DOHH2 (cell line): ENCODE data around the gene ACTN4.

Experiments used
- EZH2phosphoT487 ChIP-seq: fragments of 200-600 bp; sonication (generic); IDR thresholded peaks from 2 replicates; pipeline ENCODE4 v1.6.1; 2017; ENCODE audit warnings: borderline replicate concordance, mild to moderate bottlenecking, antibody characterized with exemption, low read length, moderate library complexity, mixed read lengths
- TF ChIP-seq, protein P1 (sequence below): fragments of 200-600 bp; sonication (generic); IDR thresholded peaks from one replicate; pipeline ENCODE4 v1.5.1; 2014; ENCODE audit warnings: antibody characterized with exemption, mild to moderate bottlenecking, low read depth, low read length; ENCODE audit not compliant: poor library complexity, severe bottlenecking

DNA sequence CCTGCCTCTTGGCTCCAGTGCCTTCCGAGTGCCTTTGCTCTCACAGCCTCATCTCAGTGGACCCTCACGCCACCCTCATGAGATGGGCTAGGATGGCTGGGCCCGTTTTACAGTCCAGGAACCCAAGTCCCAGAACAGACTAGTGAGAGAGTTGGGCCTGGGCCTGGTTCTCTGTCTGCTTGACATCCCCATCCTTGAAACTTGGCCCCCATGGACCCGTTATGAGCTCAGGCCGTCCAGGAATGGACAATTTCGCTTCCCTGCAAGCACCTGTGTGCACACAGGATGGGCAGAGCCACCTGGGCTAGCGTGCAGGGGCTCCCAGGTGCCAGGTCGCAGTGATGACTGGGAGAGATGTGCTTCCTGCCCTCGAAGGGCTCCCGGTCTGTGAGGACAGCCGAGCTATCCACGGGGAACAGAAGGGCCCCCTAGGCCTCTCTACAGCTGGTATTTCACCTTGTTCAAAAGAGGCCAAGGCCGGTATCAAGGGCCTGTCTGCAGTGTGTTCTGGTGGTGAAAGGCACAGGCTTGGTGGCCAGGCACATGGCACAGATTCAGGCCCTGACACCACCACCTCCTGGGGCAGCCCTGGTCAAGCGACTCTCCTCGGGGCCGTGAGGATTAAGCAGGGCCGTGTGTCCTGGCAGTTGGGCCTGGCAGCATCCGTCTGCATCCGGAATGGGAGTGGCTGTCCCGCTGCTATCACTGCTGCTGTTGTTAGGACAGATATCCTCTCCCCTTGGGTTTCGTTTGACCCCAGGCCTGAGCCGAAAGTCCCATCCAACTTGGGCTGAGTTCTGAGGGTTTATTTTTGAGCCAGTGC lies 58.0 kb downstream of the ACTN4 start:
- TF ChIP-seq, protein P1, sequence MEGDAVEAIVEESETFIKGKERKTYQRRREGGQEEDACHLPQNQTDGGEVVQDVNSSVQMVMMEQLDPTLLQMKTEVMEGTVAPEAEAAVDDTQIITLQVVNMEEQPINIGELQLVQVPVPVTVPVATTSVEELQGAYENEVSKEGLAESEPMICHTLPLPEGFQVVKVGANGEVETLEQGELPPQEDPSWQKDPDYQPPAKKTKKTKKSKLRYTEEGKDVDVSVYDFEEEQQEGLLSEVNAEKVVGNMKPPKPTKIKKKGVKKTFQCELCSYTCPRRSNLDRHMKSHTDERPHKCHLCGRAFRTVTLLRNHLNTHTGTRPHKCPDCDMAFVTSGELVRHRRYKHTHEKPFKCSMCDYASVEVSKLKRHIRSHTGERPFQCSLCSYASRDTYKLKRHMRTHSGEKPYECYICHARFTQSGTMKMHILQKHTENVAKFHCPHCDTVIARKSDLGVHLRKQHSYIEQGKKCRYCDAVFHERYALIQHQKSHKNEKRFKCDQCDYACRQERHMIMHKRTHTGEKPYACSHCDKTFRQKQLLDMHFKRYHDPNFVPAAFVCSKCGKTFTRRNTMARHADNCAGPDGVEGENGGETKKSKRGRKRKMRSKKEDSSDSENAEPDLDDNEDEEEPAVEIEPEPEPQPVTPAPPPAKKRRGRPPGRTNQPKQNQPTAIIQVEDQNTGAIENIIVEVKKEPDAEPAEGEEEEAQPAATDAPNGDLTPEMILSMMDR = no peak
- no peak for TF ChIP-seq EZH2phosphoT487
